ENCODE results near the gene EIF1.
"Not testable (repeated sequence)": the region's sequence is repeated elsewhere in the genome, so short reads cannot be mapped to it uniquely, and the experiment has no call there.

EIF1 gene

GRCh38 chr17:41688641-41689496 lies at the start of gene EIF1:
TSS of gene EIF1 (plus strand) at chr17:41688885. CDS start at chr17:41689039, 154 bp downstream.
- H3K9me3 ChIP-seq (ENCODE audit: control insufficient read depth, insufficient read depth, low read depth, low read length): peaks cover 3% of the 10 kb centered on the region; the same call in 1 of the 2 replicates

GRCh38 chr17:41638941-41639340 lies 49.7 kb upstream of the EIF1 start:
- peaks cover 10% of the 10 kb centered on the region for H3K4me1 ChIP-seq (ENCODE audit: control insufficient read depth, insufficient read depth, low read length)
- H3K4me3 ChIP-seq (ENCODE audit: low read depth, low read length): no peak overlapping the region
- H3K27me3 ChIP-seq (ENCODE audit: control insufficient read depth, insufficient read depth, low read length): no peaks in the 10 kb centered on the region
- no peak overlapping the region for H3K27ac ChIP-seq (ENCODE audit: low read depth, low read length)
- H3K9me3 ChIP-seq (ENCODE audit: control insufficient read depth, insufficient read depth, low read depth, low read length): no peaks in the 10 kb centered on the region
- no peak overlapping the region for H3K9ac ChIP-seq (ENCODE audit: low read length)
- no peaks in the 10 kb centered on the region for H3K36me3 ChIP-seq (ENCODE audit: control insufficient read depth, insufficient read depth, low read length)

More at GRCh38 chr17:41688641-41689496, at the start of gene EIF1:
- Histone ChIP-seq H3K4me1 (ENCODE audit: control insufficient read depth, insufficient read depth, low read length) (peaks cover 9% of the 10 kb centered on the region), H3K9ac (ENCODE audit: low read length) (peak within 1 kb of the TSS; percentile 98), H3K27me3 (ENCODE audit: control insufficient read depth, insufficient read depth, low read length) (no peaks in the 10 kb centered on the region), H3K36me3 (ENCODE audit: control insufficient read depth, insufficient read depth, low read length) (peaks cover 45% of the 10 kb centered on the region), H3K27ac (ENCODE audit: low read depth, low read length) (peak within 1 kb of the TSS; percentile 95), H3K4me3 (ENCODE audit: low read depth, low read length) (peak within 1 kb of the TSS; percentile 89)

- H3K9ac ChIP-seq (ENCODE audit: low read length): no peak overlapping the region
- no peak overlapping the region for H3K4me3 ChIP-seq (ENCODE audit: low read depth, low read length)
- no peaks in the 10 kb centered on the region for H3K27me3 ChIP-seq (ENCODE audit: control insufficient read depth, insufficient read depth, low read length)
- no peaks in the 10 kb centered on the region for H3K36me3 ChIP-seq (ENCODE audit: control insufficient read depth, insufficient read depth, low read length)
- H3K27ac ChIP-seq (ENCODE audit: low read depth, low read length): no peak overlapping the region
- H3K4me1 ChIP-seq (ENCODE audit: control insufficient read depth, insufficient read depth, low read length): peaks cover 8% of the 10 kb centered on the region
- H3K9me3 ChIP-seq (ENCODE audit: control insufficient read depth, insufficient read depth, low read depth, low read length): no peaks in the 10 kb centered on the region
Measured at GRCh38 chr17:41639492-41640473, 48.9 kb upstream of the EIF1 start.

GRCh38 chr17:41640596-41640995 lies 48.1 kb upstream of the EIF1 start:
- not testable (repeated sequence) for H3K27ac ChIP-seq (ENCODE audit: low read depth, low read length)

GRCh38 chr17:41642252-41643156 lies 46.2 kb upstream of the EIF1 start:
- Histone ChIP-seq H3K27ac (ENCODE audit: low read depth, low read length) (no peak overlapping the region), H3K4me1 (ENCODE audit: control insufficient read depth, insufficient read depth, low read length) (peaks cover 9% of the 10 kb centered on the region; the same call in 1 of the 2 replicates), H3K9me3 (ENCODE audit: control insufficient read depth, insufficient read depth, low read depth, low read length) (no peaks in the 10 kb centered on the region), H3K9ac (ENCODE audit: low read length) (no peak overlapping the region), H3K27me3 (ENCODE audit: control insufficient read depth, insufficient read depth, low read length) (no peaks in the 10 kb centered on the region), H3K36me3 (ENCODE audit: control insufficient read depth, insufficient read depth, low read length) (no peaks in the 10 kb centered on the region), H3K4me3 (ENCODE audit: low read depth, low read length) (no peak overlapping the region)

More at GRCh38 chr17:41640596-41640995, 48.1 kb upstream of the EIF1 start:
- not testable (repeated sequence) for H3K27me3 ChIP-seq (ENCODE audit: control insufficient read depth, insufficient read depth, low read length); H3K9me3 ChIP-seq (ENCODE audit: control insufficient read depth, insufficient read depth, low read depth, low read length); H3K4me3 ChIP-seq (ENCODE audit: low read depth, low read length); H3K36me3 ChIP-seq (ENCODE audit: control insufficient read depth, insufficient read depth, low read length); H3K4me1 ChIP-seq (ENCODE audit: control insufficient read depth, insufficient read depth, low read length); H3K9ac ChIP-seq (ENCODE audit: low read length)

GRCh38 chr17:41647038-41647813 lies 41.5 kb upstream of the EIF1 start:
- Histone ChIP-seq H3K9me3 (ENCODE audit: control insufficient read depth, insufficient read depth, low read depth, low read length) (no peaks in the 10 kb centered on the region), H3K27ac (ENCODE audit: low read depth, low read length) (no peak overlapping the region), H3K9ac (ENCODE audit: low read length) (no peak overlapping the region)

GRCh38 chr17:41647940-41648410 lies 40.7 kb upstream of the EIF1 start:
- Histone ChIP-seq H3K36me3 (ENCODE audit: control insufficient read depth, insufficient read depth, low read length) (no peaks in the 10 kb centered on the region), H3K27ac (ENCODE audit: low read depth, low read length) (no peak overlapping the region), H3K4me1 (ENCODE audit: control insufficient read depth, insufficient read depth, low read length) (peaks cover 17% of the 10 kb centered on the region), H3K4me3 (ENCODE audit: low read depth, low read length) (peak overlapping the region; percentile 75), H3K9me3 (ENCODE audit: control insufficient read depth, insufficient read depth, low read depth, low read length) (no peaks in the 10 kb centered on the region), H3K9ac (ENCODE audit: low read length) (no peak overlapping the region), H3K27me3 (ENCODE audit: control insufficient read depth, insufficient read depth, low read length) (peaks cover 2% of the 10 kb centered on the region; the same call in 1 of the 2 replicates)

More at GRCh38 chr17:41647038-41647813, 41.5 kb upstream of the EIF1 start:
- Histone ChIP-seq H3K4me1 (ENCODE audit: control insufficient read depth, insufficient read depth, low read length) (peaks cover 17% of the 10 kb centered on the region), H3K27me3 (ENCODE audit: control insufficient read depth, insufficient read depth, low read length) (peaks cover 2% of the 10 kb centered on the region; the same call in 1 of the 2 replicates), H3K36me3 (ENCODE audit: control insufficient read depth, insufficient read depth, low read length) (no peaks in the 10 kb centered on the region), H3K4me3 (ENCODE audit: low read depth, low read length) (no peak overlapping the region)

GRCh38 chr17:41648411-41649195 lies 40.1 kb upstream of the EIF1 start:
- peaks cover 18% of the 10 kb centered on the region for H3K4me1 ChIP-seq (ENCODE audit: control insufficient read depth, insufficient read depth, low read length)
- peak overlapping the region; percentile 38 for H3K9ac ChIP-seq (ENCODE audit: low read length)
- peak overlapping the region; percentile 75 for H3K4me3 ChIP-seq (ENCODE audit: low read depth, low read length)

GRCh38 chr17:41649923-41650519 lies 38.7 kb upstream of the EIF1 start:
- no peak overlapping the region for H3K4me3 ChIP-seq (ENCODE audit: low read depth, low read length)
- H3K36me3 ChIP-seq (ENCODE audit: control insufficient read depth, insufficient read depth, low read length): no peaks in the 10 kb centered on the region
- H3K4me1 ChIP-seq (ENCODE audit: control insufficient read depth, insufficient read depth, low read length): peaks cover 23% of the 10 kb centered on the region
- H3K27ac ChIP-seq (ENCODE audit: low read depth, low read length): no peak overlapping the region
- no peaks in the 10 kb centered on the region for H3K9me3 ChIP-seq (ENCODE audit: control insufficient read depth, insufficient read depth, low read depth, low read length)
- peaks cover 2% of the 10 kb centered on the region; the same call in 1 of the 2 replicates for H3K27me3 ChIP-seq (ENCODE audit: control insufficient read depth, insufficient read depth, low read length)
- no peak overlapping the region for H3K9ac ChIP-seq (ENCODE audit: low read length)

More at GRCh38 chr17:41648411-41649195, 40.1 kb upstream of the EIF1 start:
- Histone ChIP-seq H3K27ac (ENCODE audit: low read depth, low read length) (no peak overlapping the region), H3K9me3 (ENCODE audit: control insufficient read depth, insufficient read depth, low read depth, low read length) (no peaks in the 10 kb centered on the region), H3K27me3 (ENCODE audit: control insufficient read depth, insufficient read depth, low read length) (peaks cover 2% of the 10 kb centered on the region; the same call in 1 of the 2 replicates), H3K36me3 (ENCODE audit: control insufficient read depth, insufficient read depth, low read length) (no peaks in the 10 kb centered on the region)

Data from HUES6 (cell line).